Activated CD4-positive, CD25-positive, alpha-beta regulatory T cell treated with anti-CD3 and anti-CD28 coated beads, Interleukin-2, amount 50 U/mL, for 24 hours (primary cell): ENCODE measurements around the gene SCAF4.

ENCODE experiments used
- ATAC-seq, 2 donors: fragments of 150-1000 bp; cut with Tn5 transposase; one replicate each; pipeline ENCODE4 v1.10.0; 2021; ENCODE audit warnings: mild to moderate bottlenecking in 1 of 2, moderate library complexity in 1 of 2

SCAF4 gene

GRCh38 chr21:31735511-31735992 lies 3.6 kb upstream of the SCAF4 start:
- no peak for ATAC-seq

- no peak for ATAC-seq
Measured at GRCh38 chr21:31733551-31734149, 1.7 kb upstream of the SCAF4 start.

- ATAC-seq: peak in 1 of 2 donors; percentile 9
Measured at GRCh38 chr21:31732597-31733550, 956 bp upstream of the SCAF4 start.

- peak; percentile 15 to 33 for ATAC-seq
Measured at GRCh38 chr21:31731056-31731856, 662 bp downstream of the SCAF4 start.

GRCh38 chr21:31730712-31731055 lies 1.2 kb downstream of the SCAF4 start:
- ATAC-seq: no peak

GRCh38 chr21:31729622-31730343 lies 2.1 kb downstream of the SCAF4 start:
- ATAC-seq: no peak

GRCh38 chr21:31728952-31729351 lies 3.0 kb downstream of the SCAF4 start:
- ATAC-seq: no peak

GRCh38 chr21:31728191-31728590 lies 3.7 kb downstream of the SCAF4 start:
- ATAC-seq: no peak

GRCh38 chr21:31727181-31727580 lies 4.7 kb downstream of the SCAF4 start:
- ATAC-seq: no peak

- no peak for ATAC-seq
Measured at GRCh38 chr21:31726407-31726806, 5.5 kb downstream of the SCAF4 start.

GRCh38 chr21:31725202-31725839 lies 6.6 kb downstream of the SCAF4 start:
- peak; percentile 65 to 69 for ATAC-seq

- ATAC-seq: peak in 1 of 2 donors; percentile 52
Measured at GRCh38 chr21:31724552-31724951, 7.4 kb downstream of the SCAF4 start.

- ATAC-seq: no peak
Measured at GRCh38 chr21:31721381-31721780, 10.5 kb downstream of the SCAF4 start.

- no peak for ATAC-seq
Measured at GRCh38 chr21:31720739-31721138, 11.2 kb downstream of the SCAF4 start.

- no peak for ATAC-seq
Measured at GRCh38 chr21:31720330-31720729, 11.6 kb downstream of the SCAF4 start.

- no peak for ATAC-seq
Measured at GRCh38 chr21:31716106-31716505, 15.8 kb downstream of the SCAF4 start.

GRCh38 chr21:31714741-31715365 lies 17.1 kb downstream of the SCAF4 start:
- no peak for ATAC-seq

GRCh38 chr21:31713973-31714740 lies 17.8 kb downstream of the SCAF4 start:
- ATAC-seq: peak; percentile 91 to 92

GRCh38 chr21:31713115-31713514 lies 18.8 kb downstream of the SCAF4 start:
- no peak for ATAC-seq

GRCh38 chr21:31711745-31712285 lies 20.1 kb downstream of the SCAF4 start:
- ATAC-seq: no peak
